Measurements from ENCODE around the gene PLPP2. TPM values are rescaled to one million over a fixed set of nuclear protein-coding genes. Genes with fewer than 3 reads are reported as not detected.

Gene PLPP2
- total and polyA plus RNA-seq, 9 of the 15 experiments (the other 6 are each of a cell fraction or from before 2014, with no cell fraction given) = 0.51 to 4.4 (median 2.2) TPM; not detected in 1

- TF ChIP-seq TARDBP (IDR thresholded peaks at IDR 0.05) (no peak), AFF1 (IDR thresholded peaks at IDR 0.05; ENCODE audit: low read depth in 1 of 2, partially characterized antibody in 2 of 2) (peak in 1 of 2 experiments; percentile 91), MAZ (CRISPR knock-in tag; conservative IDR thresholded peaks at IDR 0.05 in 1 of 2, IDR thresholded peaks at IDR 0.05 in 1 of 2) (0 out of 4 replicates have a peak, but pooled peaks of 1 of the 2 experiments have one; percentile 44), NFXL1 (CRISPR knock-in tag; IDR thresholded peaks at IDR 0.05) (no peak), HMBOX1 (IDR thresholded peaks at IDR 0.05) (no peak), CREB1 (IDR thresholded peaks at IDR 0.05) (no peak), CREB1 (CRISPR knock-in tag; IDR thresholded peaks at IDR 0.05) (peak; percentile 28; the same call in 1 of the 2 replicates), ZNF263 (CRISPR knock-in tag; IDR thresholded peaks at IDR 0.05; ENCODE audit: borderline replicate concordance) (peak; percentile 29; the same call in 1 of the 2 replicates), ZNF766 (CRISPR knock-in tag; conservative IDR thresholded peaks at IDR 0.05) (peak; percentile 89), FOXK1 (CRISPR knock-in tag; IDR thresholded peaks at IDR 0.05; ENCODE audit: borderline replicate concordance) (0 out of 2 replicates have a peak, but pooled peaks have one; percentile 56), RCOR1 (IDR thresholded peaks at IDR 0.05; ENCODE audit: borderline replicate concordance in 1 of 2, low read depth in 2 of 2, low read length in 2 of 2) (peak in 1 of 2 experiments; percentile 72; a peak in 1 of 4 replicates), EHMT2 (IDR thresholded peaks at IDR 0.05) (peak; percentile 99), MIER1 (IDR thresholded peaks at IDR 0.05; ENCODE audit: low read depth) (peak; percentile 98)
- TF ChIP-seq, protein P1, sequence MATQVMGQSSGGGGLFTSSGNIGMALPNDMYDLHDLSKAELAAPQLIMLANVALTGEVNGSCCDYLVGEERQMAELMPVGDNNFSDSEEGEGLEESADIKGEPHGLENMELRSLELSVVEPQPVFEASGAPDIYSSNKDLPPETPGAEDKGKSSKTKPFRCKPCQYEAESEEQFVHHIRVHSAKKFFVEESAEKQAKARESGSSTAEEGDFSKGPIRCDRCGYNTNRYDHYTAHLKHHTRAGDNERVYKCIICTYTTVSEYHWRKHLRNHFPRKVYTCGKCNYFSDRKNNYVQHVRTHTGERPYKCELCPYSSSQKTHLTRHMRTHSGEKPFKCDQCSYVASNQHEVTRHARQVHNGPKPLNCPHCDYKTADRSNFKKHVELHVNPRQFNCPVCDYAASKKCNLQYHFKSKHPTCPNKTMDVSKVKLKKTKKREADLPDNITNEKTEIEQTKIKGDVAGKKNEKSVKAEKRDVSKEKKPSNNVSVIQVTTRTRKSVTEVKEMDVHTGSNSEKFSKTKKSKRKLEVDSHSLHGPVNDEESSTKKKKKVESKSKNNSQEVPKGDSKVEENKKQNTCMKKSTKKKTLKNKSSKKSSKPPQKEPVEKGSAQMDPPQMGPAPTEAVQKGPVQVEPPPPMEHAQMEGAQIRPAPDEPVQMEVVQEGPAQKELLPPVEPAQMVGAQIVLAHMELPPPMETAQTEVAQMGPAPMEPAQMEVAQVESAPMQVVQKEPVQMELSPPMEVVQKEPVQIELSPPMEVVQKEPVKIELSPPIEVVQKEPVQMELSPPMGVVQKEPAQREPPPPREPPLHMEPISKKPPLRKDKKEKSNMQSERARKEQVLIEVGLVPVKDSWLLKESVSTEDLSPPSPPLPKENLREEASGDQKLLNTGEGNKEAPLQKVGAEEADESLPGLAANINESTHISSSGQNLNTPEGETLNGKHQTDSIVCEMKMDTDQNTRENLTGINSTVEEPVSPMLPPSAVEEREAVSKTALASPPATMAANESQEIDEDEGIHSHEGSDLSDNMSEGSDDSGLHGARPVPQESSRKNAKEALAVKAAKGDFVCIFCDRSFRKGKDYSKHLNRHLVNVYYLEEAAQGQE (IDR thresholded peaks at IDR 0.05; ENCODE audit: borderline replicate concordance) = peak; percentile 99
- TF ChIP-seq, protein P1 (CRISPR knock-in tag; IDR thresholded peaks at IDR 0.05; ENCODE audit: low read depth) = peak; percentile 96
These were observed 13.5 kb downstream of the PLPP2 start (continued) for GRCh38 chr19:277581-278165.

Measured in K562 (cell line).